Subcutaneous abdominal adipose tissue (tissue), 5 donors: Measurements from ENCODE around the gene TRANK1.
"Not testable (repeated sequence)": the region's sequence is repeated elsewhere in the genome, so short reads cannot be mapped to it uniquely, and the experiment has no call there.

ENCODE experiments used
- H3K27ac ChIP-seq: one replicate; pipeline ENCODE4 v1.7.0; 2013; ENCODE audit warnings: low read depth, mild to moderate bottlenecking, inconsistent platforms, low read length, moderate library complexity
- H3K27me3 ChIP-seq, 5 donors: one replicate each; pipeline ENCODE4 v1.7.0; 2013; ENCODE audit warnings: low read length in 5 of 5, inconsistent platforms in 1 of 5; ENCODE audit not compliant: control insufficient read depth in 5 of 5, insufficient read depth in 4 of 5
- H3K36me3 ChIP-seq, 5 donors: one replicate each; pipeline ENCODE4 v1.7.0; 2013; ENCODE audit warnings: low read length in 5 of 5; ENCODE audit not compliant: control insufficient read depth in 5 of 5, insufficient read depth in 5 of 5
- H3K4me1 ChIP-seq, 5 donors: one replicate each; pipeline ENCODE4 v1.7.0; 2013; ENCODE audit warnings: low read length in 5 of 5, mild to moderate bottlenecking in 3 of 5, moderate library complexity in 1 of 5; ENCODE audit not compliant: control insufficient read depth in 5 of 5, insufficient read depth in 5 of 5
- H3K4me3 ChIP-seq, 5 donors: one replicate each; pipeline ENCODE4 v1.7.0; 2013; ENCODE audit warnings: low read length in 5 of 5, low read depth in 1 of 5
- H3K9ac ChIP-seq, 5 donors: one replicate each; pipeline ENCODE4 v1.7.0; 2013; ENCODE audit warnings: low read length in 5 of 5, mild to moderate bottlenecking in 4 of 5, moderate library complexity in 3 of 5
- H3K9me3 ChIP-seq, 5 donors: one replicate each; pipeline ENCODE4 v1.7.0; 2013; ENCODE audit warnings: low read length in 5 of 5; ENCODE audit not compliant: control insufficient read depth in 5 of 5
- donor health status: healthy.
- donor health status: healthy.
- donor health status: healthy.
- donor health status: healthy.
- donor health status: healthy.

TRANK1 gene

DNA sequence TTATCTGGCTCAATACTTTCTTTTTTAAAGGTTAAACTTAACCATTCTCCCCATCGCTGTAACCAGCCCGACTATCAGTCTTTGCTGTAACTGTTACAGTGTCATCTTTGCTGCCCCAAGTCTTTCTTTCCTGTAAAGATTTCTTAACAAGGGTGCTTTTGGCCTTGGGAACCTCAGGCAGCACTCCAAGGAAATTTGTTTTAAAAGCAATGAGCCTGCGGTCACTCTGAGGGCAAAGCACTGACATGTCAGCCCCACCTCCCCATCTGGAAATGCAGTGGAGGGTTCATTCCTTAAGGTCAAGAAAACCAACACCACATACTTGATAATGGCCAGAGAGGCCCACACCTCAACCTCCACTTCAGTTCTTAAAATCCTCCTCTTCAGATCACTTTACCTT is 3.2 kb downstream of the TRANK1 start:
- H3K9me3 ChIP-seq = no peaks in the 10 kb centered on the region
- peak overlapping the region; percentile 1 for H3K27ac ChIP-seq

DNA sequence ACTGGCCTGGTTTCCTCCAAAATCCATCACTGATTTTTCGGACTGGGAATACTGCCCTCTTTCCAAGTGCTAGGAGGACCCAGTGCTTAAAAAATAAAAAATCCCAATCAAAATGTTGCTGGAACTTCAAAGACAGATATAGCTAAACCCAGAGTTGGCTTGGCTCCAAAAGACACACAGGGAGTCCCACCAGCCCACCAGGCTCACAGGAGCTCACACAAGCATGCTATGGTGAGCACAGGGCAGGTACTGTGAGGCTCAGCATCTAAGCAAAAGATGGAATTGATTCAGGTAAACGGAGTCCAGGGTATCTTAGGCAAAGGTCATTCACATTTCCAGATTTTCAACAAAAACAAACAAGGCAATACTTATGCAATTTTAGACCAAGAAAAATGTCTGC is 3.7 kb downstream of the TRANK1 start:
- Histone ChIP-seq H3K36me3 (no peaks in the 10 kb centered on the region), H3K4me3 (no peak overlapping the region), H3K9ac (no peak overlapping the region), H3K4me1 (peaks cover 2 to 29% (median 20%) of the 10 kb centered on the region in 5 donors), H3K27me3 (no peaks in the 10 kb centered on the region), H3K27ac (peak overlapping the region; percentile 1), H3K9me3 (no peaks in the 10 kb centered on the region)

More for the DNA sequence above, 3.2 kb downstream of the TRANK1 start:
- Histone ChIP-seq H3K4me3 (no peak overlapping the region), H3K9ac (no peak overlapping the region), H3K4me1 (peaks cover 2 to 29% (median 20%) of the 10 kb centered on the region in 5 donors), H3K36me3 (no peaks in the 10 kb centered on the region), H3K27me3 (no peaks in the 10 kb centered on the region)

DNA sequence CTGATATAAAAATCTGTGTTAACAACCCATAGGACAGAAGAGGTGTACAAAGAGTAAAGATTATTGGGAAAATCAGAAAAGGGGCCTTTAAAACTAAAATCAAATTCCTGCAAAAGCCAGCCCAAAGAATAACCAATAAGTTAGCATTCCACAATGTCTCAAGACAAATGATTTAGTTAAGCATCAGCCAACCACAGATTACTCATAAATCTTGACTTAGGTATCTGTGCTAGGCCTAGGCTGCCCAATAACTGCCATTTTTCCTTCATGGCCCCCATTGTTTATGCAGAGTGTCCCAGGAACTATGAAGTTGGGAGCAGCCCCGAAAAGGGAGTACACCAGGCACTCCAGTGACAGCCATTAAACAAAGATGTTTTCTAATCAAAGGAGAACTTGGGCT is 7.4 kb downstream of the TRANK1 start:
- peaks cover 0 to 12% (median 9%) of the 10 kb centered on the region in 5 donors for H3K4me1 ChIP-seq
- no peak overlapping the region for H3K9ac ChIP-seq
- H3K27me3 ChIP-seq = no peaks in the 10 kb centered on the region
- no peak overlapping the region for H3K4me3 ChIP-seq
- H3K36me3 ChIP-seq = no peaks in the 10 kb centered on the region
- H3K27ac ChIP-seq = no peak overlapping the region
- no peaks in the 10 kb centered on the region for H3K9me3 ChIP-seq

DNA sequence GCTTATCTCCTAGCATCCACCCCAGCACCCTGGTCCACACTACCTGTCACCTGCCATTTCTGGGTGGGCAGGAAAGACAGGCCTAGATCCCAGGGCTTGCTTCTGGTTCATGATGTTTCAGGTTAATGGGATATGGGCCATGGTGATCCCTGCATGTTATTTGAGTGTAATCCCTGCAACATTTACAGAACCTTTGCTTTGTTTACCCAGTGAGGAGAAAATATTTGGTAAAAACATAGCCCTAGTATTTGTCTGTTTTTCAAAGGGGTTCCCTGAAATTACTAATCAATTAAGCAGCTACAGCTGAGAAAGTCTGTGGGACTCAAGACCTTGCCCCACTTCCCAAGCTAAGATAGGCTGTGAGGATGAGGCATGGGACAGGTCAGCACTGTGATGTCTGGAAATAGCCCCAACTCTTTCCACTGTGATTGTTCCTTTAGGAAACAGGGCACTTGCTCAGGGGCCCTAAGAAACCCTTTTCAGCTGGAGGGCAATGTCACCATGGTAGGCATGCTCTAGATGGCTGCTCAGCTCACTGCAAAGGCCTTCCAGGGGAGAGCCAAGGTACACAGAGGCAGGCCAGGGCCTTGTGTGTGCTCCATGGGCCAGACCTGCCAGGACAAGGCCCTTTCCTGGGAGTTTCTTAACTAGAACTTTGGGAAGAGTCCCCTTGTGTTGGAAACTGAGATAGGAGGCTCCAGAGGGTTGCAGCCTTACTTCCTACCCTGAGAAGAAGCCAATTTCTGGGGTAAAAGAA is 11.1 kb downstream of the TRANK1 start:
- Histone ChIP-seq H3K27me3 (no peaks in the 10 kb centered on the region), H3K9ac (no peak overlapping the region), H3K36me3 (peaks cover 0 to 4% (median 0%) of the 10 kb centered on the region in 5 donors), H3K4me3 (no peak overlapping the region), H3K9me3 (no peaks in the 10 kb centered on the region), H3K4me1 (no peaks in the 10 kb centered on the region), H3K27ac (no peak overlapping the region)

DNA sequence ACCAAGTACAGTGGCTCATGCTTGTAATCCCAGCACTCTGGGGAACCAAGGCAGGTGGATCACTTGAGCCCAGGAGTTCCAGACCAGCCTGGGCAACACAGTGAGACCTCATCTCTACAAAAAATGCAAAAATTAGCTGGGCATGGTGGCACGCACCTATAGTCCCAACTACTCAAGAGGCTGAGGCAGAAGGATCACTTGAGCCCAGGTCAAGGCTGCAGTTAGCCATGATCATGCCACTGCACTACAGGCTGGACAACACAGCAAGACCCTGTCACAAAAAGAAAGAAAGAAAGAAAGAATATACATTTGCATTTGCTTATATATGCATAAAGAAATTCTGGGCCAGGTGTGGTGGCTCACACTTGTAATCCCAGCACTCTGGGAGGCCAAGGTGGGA is 13.4 kb downstream of the TRANK1 start:
- H3K36me3 ChIP-seq, H3K27me3 ChIP-seq, H3K27ac ChIP-seq, H3K4me3 ChIP-seq, H3K9ac ChIP-seq, H3K4me1 ChIP-seq, H3K9me3 ChIP-seq: not testable (repeated sequence)

DNA sequence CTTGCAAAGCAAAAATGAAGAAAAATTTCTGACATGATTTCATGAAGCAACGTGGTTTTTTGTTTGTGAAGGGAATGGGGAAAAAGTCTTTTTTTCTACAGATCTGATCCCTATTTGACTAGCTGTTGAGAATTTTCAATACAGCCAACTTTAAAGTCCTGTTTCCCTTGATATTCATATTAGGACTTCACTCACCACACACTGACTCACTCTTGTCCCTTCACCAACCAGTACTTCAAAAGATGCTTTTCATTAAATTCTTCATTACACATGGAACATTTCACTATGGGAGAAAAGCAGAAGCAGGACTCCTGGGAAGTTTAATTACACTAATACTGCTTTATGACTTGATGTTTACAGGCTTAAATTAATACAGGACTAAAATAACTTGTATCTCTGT is 16.6 kb downstream of the TRANK1 start:
- no peaks in the 10 kb centered on the region for H3K27me3 ChIP-seq
- H3K9me3 ChIP-seq = no peaks in the 10 kb centered on the region
- no peaks in the 10 kb centered on the region for H3K4me1 ChIP-seq
- H3K9ac ChIP-seq = no peak overlapping the region
- H3K27ac ChIP-seq = no peak overlapping the region
- H3K36me3 ChIP-seq = peaks cover 0 to 4% (median 2%) of the 10 kb centered on the region in 5 donors
- H3K4me3 ChIP-seq = no peak overlapping the region

DNA sequence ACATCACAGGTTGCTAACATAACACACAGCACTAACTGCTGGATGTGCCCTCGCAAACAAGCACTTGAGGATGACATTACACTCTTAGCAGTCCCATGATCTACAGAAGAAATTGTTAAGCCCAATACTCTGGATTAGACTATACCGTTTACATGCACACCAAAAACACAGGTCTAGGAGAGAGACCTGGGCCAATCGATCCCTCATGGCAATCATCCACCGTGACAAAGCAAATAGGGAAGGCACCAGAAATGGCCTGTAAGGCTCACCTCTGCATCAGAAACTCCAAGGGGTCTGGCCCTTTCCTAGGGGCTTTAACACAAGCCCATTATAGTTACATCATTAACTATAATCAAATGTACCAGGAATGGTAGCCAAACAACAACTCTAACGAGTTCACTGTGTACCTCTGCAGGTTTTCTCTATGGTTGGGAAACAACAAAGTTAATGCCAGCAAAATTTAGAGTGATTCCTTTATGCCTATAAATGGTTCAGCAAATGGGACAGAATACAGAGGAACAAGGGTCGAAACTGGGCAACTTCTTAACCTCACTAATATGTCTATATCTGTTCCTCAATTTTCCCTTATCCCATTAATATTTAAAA is 18.5 kb downstream of the TRANK1 start:
- H3K9ac ChIP-seq = no peak overlapping the region
- H3K36me3 ChIP-seq = peaks cover 0 to 4% (median 2%) of the 10 kb centered on the region in 5 donors
- no peaks in the 10 kb centered on the region for H3K4me1 ChIP-seq
- no peaks in the 10 kb centered on the region for H3K27me3 ChIP-seq
- peaks cover 0 to 2% (median 0%) of the 10 kb centered on the region in 5 donors for H3K9me3 ChIP-seq
- no peak overlapping the region for H3K4me3 ChIP-seq
- no peak overlapping the region for H3K27ac ChIP-seq

DNA sequence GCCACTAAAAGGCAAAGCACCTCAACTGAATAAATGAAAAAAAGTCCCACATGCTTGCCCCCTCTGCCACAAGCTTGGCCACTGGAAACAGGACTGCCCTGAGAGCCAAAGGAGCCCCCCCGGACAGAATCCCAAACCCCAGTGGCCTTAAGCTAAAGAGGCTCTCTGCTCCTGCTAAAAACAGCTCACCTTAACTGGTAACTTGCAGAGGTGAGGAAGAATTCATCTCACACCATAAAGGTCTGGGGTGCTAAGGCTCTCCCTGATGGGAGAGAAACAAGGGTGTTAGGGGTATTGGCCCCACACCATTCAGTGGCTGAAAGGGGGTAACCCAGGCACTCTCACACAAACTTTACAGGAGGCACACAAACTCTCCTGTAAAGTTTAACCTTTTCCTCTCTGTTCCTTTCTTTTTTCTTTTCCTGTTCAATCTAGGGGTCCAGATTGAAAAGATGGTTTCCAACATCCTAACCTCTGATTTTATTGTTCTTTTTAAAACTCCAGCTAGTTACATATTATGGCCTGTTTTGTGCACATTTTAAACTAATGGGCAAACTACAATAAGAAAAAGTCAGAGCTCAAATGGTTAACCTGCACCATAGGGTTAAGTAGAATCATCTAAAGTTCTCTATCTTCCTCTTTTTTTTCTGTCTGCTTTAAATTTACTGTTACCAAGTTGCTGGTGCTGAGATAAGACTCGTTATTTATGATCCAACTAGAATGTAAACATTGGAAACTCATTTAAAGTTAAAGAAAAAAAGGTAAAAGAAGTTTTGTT is 19.9 kb downstream of the TRANK1 start:
- no peaks in the 10 kb centered on the region for H3K4me1 ChIP-seq
- no peaks in the 10 kb centered on the region for H3K27me3 ChIP-seq
- no peak overlapping the region for H3K27ac ChIP-seq
- H3K9ac ChIP-seq = no peak overlapping the region
- peaks cover 0 to 4% (median 0%) of the 10 kb centered on the region in 5 donors for H3K9me3 ChIP-seq
- peaks cover 0 to 2% (median under 1%) of the 10 kb centered on the region in 5 donors for H3K36me3 ChIP-seq
- H3K4me3 ChIP-seq = no peak overlapping the region

DNA sequence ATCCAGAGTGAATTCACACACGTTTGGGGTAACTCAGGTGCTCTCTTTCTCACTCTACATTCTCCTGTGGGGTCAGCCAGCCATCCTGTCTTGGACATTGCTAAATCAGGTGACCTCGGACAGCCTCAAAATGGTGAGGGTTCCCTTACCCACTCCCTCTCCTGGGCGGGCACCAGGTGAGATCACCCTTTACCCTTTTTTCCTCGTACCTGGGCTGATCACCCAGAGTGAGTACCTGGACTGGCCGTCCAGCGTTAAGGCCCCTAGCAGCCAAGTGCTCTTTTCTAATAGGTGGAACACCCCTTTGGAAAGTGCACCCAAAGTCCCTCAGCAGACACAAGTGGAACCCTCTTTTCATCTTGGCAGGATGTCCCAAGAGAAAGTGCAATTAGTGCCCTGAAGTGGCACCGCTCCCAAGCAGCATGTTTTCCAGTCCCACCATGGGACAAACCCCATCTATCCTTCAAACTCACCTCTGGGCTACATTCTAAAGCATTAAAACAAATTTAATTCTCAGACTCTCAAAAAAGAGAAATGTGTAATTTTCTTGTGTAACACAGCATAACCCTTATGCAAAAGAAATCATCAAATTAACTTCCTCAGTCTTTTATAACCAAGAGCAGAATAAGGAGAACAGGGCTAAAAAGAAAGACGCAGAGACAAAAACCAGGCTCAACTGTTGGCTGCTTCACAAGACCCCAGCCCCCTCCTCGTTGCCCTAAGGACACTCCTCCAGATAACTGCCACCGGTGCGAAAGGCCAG is 20.7 kb downstream of the TRANK1 start:
- H3K27ac ChIP-seq = no peak overlapping the region
- H3K9me3 ChIP-seq = peaks cover 0 to 4% (median 0%) of the 10 kb centered on the region in 5 donors
- H3K4me3 ChIP-seq = no peak overlapping the region
- H3K9ac ChIP-seq = no peak overlapping the region
- no peaks in the 10 kb centered on the region for H3K27me3 ChIP-seq
- peaks cover 0 to 2% (median 0%) of the 10 kb centered on the region in 5 donors for H3K36me3 ChIP-seq
- no peaks in the 10 kb centered on the region for H3K4me1 ChIP-seq
